Right lobe of liver (tissue), 6 donors: ENCODE data around the gene MCRIP1. TPM values are rescaled to one million over a fixed set of nuclear protein-coding genes. Genes with fewer than 3 reads are reported as not detected.

Source experiments
- ATAC-seq, 4 donors: fragments of 200-7000 bp; cut with Tn5 transposase; one replicate each; pipeline ENCODE4 v1.9.1; 2020; ENCODE audit warnings: mild to moderate bottlenecking in 4 of 4, moderate library complexity in 4 of 4
- DNase-seq, 3 donors: peaks; one replicate each; pipeline ENCODE4 v3.0.0-alpha.2; 2020
- H3K27ac ChIP-seq, 3 donors: fragments of 200-600 bp; one replicate each; pipeline ENCODE4 v1.8.0; 2022
- H3K27me3 ChIP-seq, 2 donors: fragments of 200-600 bp; one replicate each; pipeline ENCODE4 v1.8.0; 2022
- H3K36me3 ChIP-seq, 4 donors: fragments of 200-600 bp; sonication (generic) in 1 of 4; one replicate each; pipeline versions ENCODE4 v1.5.1 to v1.8.0; 2017 to 2022; ENCODE audit warnings: control low read depth in 1 of 4
- H3K4me1 ChIP-seq, 4 donors: fragments of 200-600 bp; sonication (generic) in 1 of 4; one replicate each; pipeline versions ENCODE4 v1.5.1 to v1.8.0; 2017 to 2022; ENCODE audit warnings: control low read depth in 1 of 4
- H3K4me3 ChIP-seq, 3 donors: fragments of 200-600 bp; one replicate each; pipeline ENCODE4 v1.8.0; 2022
- H3K9me3 ChIP-seq, 4 donors: fragments of 200-600 bp; sonication (generic) in 1 of 4; one replicate each; pipeline versions ENCODE4 v1.5.1 to v1.8.0; 2017 to 2022; ENCODE audit warnings: control low read depth in 1 of 4
- CTCF ChIP-seq, 4 donors: fragments of 200-600 bp in 3 of 4; fragments of 450-650 bp in 1 of 4; IDR thresholded peaks; one replicate each; pipeline versions ENCODE4 v1.5.1 to v1.8.0; 2016 to 2022; ENCODE audit warnings: antibody characterized with exemption in 4 of 4, mild to moderate bottlenecking in 2 of 4
- POLR2A ChIP-seq: fragments of 450-650 bp; IDR thresholded peaks from one replicate; pipeline ENCODE4 v1.6.1; 2017; ENCODE audit warnings: antibody characterized with exemption, mild to moderate bottlenecking
- WGBS: methylation state at CpG from one replicate; pipeline ENCODE4 v1.1.6; 2018; ENCODE audit warnings: low coverage, low lambda C conversion rate; ENCODE audit not compliant: insufficient coverage; ENCODE audit errors: missing lambda C conversion rate; 5-methylcytosine and 5-hydroxymethylcytosine counted together
- intact Hi-C, 2 donors: fragments of 100-400 bp; cut with DNase I; formaldehyde crosslinking; loops; one replicate each; pipeline versions ENCODE4 v1.11.2 to v1.14.1; 2022
- total RNA-seq, 6 experiments: library from RNA; depleted of rRNA in 2 of 6; stranded (reverse); fragments of >200 nt in 2 of 6; fragmentation: NEBNext Ultra II Directional in 3 of 6; extraction: Animal tissue kit (Norgen Biotek cat#: 25700) in 3 of 6; gene quantifications; one replicate each; pipeline versions ENCODE4 v1.1.0 to v1.2.4, GENCODE V29; 2016 to 2023
- donor health status: DM: no; HTN: yes; CAD: no.
- donor health status: DM: no; HTN: no; CAD: no.
- donor health status: DM: no; HTN: no; CAD: no.
- donor health status: DM: no; HTN: yes; CAD: no.
- donor health status: DM: no; HTN: yes; CAD: no.

MCRIP1 gene
- total RNA-seq, 6 experiments from 2014 or later, result 19.0 to 32.6 (median 25.7) TPM

DNA sequence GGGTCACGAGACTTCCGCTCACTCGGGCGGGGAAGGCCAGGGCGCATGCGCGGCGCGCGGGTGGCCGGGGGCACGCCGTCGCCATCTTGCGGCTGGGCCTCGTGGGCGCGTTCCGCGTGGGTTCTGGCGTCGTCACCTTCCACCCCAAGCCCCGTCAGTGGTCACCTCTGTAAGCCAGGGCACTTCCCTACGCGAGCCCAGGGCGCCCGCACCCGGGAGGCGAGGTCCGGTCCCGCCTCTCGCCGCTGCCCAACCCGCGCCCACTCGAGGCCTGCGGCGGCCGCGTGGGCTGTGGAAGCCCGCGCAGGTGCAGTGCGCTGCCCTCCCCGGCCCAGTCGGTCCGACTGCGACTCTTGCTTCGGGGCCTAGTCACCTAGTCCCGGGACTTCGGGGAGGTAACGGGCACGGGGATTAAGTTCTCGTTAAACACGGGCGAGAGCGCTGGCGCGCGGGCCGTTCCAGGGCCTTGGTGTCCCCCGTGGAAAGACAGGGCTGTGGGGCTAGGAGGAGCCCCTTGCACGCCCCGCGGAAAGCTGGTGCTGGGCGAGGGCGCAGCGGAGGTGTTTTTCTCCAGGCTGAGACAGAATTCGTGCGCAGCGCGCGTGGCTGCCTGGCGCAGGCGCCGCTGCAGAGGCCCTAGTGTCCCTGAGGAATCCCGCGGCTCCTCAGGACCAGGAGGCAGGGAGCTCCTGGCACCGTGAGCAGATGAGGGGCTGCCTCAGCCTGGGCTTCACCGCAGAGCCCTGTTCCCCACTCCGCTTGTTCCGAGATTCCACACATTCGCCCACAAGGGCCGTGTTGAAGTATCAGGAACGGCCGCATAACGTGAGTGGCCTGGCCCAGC lies 38.5 kb upstream of the MCRIP1 start:
- WGBS, result 0% methylated on average over 4 of the region's 86 CpGs
- DNase-seq (peak; percentile 96 to 97 (median 97)), ATAC-seq (peak; percentile 6 to 32 (median 16))
- Histone ChIP-seq H3K4me3 (peak overlapping the region; percentile 87 to 99 (median 93)), H3K27me3 (no peaks in the 10 kb centered on the region), H3K4me1 (peaks cover 0 to 42% (median 21%) of the 10 kb centered on the region in 4 donors), H3K9me3 (no peaks in the 10 kb centered on the region), H3K36me3 (peaks cover 0 to 16% (median 8%) of the 10 kb centered on the region in 4 donors), H3K27ac (peak overlapping the region; percentile 96 to 99 (median 99))
- intact Hi-C loops, result no loop called here
- TF ChIP-seq POLR2A, result peak; percentile 92
- TF ChIP-seq CTCF (IDR thresholded peaks at IDR 0.05), result peak in 3 of 4 donors; percentile 30 to 56 (median 38)

DNA sequence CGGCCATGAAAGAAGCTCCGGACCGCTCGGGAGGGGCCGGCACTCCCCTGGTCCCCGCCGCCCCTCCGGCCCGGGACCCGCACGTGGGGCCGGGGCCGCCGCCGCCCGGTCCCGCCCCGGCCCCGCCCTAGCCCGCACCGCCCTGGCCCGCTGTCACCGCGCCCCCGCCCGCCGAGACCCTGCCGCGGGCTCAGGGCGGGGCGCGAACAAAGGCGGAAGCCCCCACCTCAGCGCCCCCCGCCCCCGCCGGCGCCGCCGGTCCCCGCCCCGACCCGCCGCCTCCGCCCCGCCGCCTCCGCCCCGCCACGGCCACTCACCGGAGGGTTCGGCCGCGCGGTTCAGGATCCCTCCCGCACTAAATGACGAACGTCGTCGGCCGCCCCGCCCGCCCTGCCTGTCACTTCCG lies 37.9 kb upstream of the MCRIP1 start, which contains the start of gene ARHGDIA:
ARHGDIA (minus strand) TSS at position 357 of the 406 bp plus-strand sequence. CDS start 1,407 bp downstream, outside the sequence.
- WGBS, result 0% methylated on average over 8 of the region's 64 CpGs
- Histone ChIP-seq H3K27me3 (no peaks in the 10 kb centered on the region), H3K36me3 (peaks cover 0 to 16% (median 8%) of the 10 kb centered on the region in 4 donors), H3K4me3 (peak within 1 kb of the TSS; percentile 87 to 99 (median 93)), H3K9me3 (no peaks in the 10 kb centered on the region), H3K27ac (peak within 1 kb of the TSS; percentile 96 to 99 (median 99)), H3K4me1 (peaks cover 0 to 48% (median 24%) of the 10 kb centered on the region in 4 donors)
- no peak for TF ChIP-seq POLR2A
- no peak for TF ChIP-seq CTCF (IDR thresholded peaks at IDR 0.05)
- ATAC-seq (peak; percentile 16 to 63 (median 40)), DNase-seq (peak in 1 of 3 donors; percentile 56)
- intact Hi-C loops, result no loop called here

GRCh38 chr17:81870131-81870980 lies 37.3 kb upstream of the MCRIP1 start:
- peak in 2 of 4 donors; percentile 0 for ATAC-seq
- intact Hi-C loops, result no loop called here
- 1% methylated on average over 16 of the region's 65 CpGs for WGBS

More at GRCh38 chr17:81870131-81870980, 37.3 kb upstream of the MCRIP1 start:
- Histone ChIP-seq H3K4me1 (peaks cover 0 to 51% (median 25%) of the 10 kb centered on the region in 4 donors), H3K9me3 (no peaks in the 10 kb centered on the region), H3K27me3 (no peaks in the 10 kb centered on the region), H3K27ac (peak overlapping the region; percentile 82 to 99 (median 93)), H3K4me3 (peak overlapping the region; percentile 86 to 99 (median 86)), H3K36me3 (peaks cover 0 to 16% (median 8%) of the 10 kb centered on the region in 4 donors)
- TF ChIP-seq POLR2A (peak; percentile 33), CTCF (IDR thresholded peaks at IDR 0.05) (no peak)
- peak; percentile 60 to 65 (median 63) for DNase-seq
